ENCODE results near the gene CFAP299. TPM values are rescaled to one million over a fixed set of nuclear protein-coding genes. Genes with fewer than 3 reads are reported as not detected.

The CFAP299 gene
- total and polyA plus RNA-seq, 2 of the 8 experiments (the other 6 are each of a cell fraction or from before 2014, with no cell fraction given) = not detected

DNA sequence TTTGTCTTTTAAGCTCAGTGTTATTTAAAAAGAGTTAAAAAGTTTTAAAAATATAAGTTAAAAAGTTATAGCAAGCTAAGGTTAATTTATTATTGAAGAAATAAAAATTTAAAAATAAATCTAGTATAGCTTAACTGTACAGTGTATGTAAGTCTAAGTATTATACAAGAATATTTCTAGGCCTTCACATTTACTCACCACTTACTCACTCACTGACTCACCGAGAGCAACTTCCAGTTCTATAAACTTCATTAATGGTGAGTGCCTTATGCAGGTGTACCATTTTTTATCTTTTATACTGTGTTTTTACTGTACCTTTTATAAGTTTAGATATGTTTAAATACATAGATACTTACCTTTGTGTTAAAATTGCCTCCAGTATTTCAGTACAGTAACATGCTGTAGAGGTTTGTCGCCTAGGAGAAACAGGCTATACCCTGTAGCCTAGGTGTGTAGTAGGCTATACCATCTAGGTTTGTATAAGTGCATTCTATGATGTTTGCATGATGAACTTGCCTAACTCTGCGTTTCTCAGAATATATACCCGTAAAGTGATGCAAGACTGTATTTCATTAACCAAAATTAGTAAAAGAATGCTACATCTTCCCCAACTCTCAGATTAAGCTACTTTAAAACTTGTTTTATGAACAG, 202.9 kb downstream of the CFAP299 start (continued):
- TF ChIP-seq CTCF (IDR thresholded peaks at IDR 0.05; ENCODE audit: control extremely low read depth in 1 of 3, insufficient read depth in 1 of 3, low read depth in 1 of 3, low read length in 3 of 3) (no peak), JUND (IDR thresholded peaks at IDR 0.05; ENCODE audit: low read length) (no peak), CEBPB (IDR thresholded peaks at IDR 0.05; ENCODE audit: low read depth, low read length) (no peak), GTF2F1 (IDR thresholded peaks at IDR 0.05; ENCODE audit: borderline replicate concordance, low read depth, low read length) (no peak)
